DND-41 (cell line): ENCODE data around the gene MYH11.

Experiments
- CTCF ChIP-seq: IDR thresholded peaks from 2 replicates; pipeline ENCODE4 v1.5.1; 2012; ENCODE audit warnings: borderline replicate concordance, low read length, moderate library complexity, mild to moderate bottlenecking; ENCODE audit not compliant: poor library complexity, severe bottlenecking; ENCODE audit errors: extremely low read depth
- EZH2 ChIP-seq: IDR thresholded peaks from 3 replicates; pipeline ENCODE4 v1.6.1; 2012; ENCODE audit warnings: borderline replicate concordance, low read depth, mild to moderate bottlenecking, moderate library complexity, low read length, inconsistent platforms; ENCODE audit not compliant: severe bottlenecking

GRCh38 chr16:15716694-15717447 lies 140.0 kb downstream of the MYH11 start:
- TF ChIP-seq CTCF = no peak
- no peak for TF ChIP-seq EZH2
